Measurements from ENCODE around the gene CDK11B.

- TF ChIP-seq, protein P1, sequence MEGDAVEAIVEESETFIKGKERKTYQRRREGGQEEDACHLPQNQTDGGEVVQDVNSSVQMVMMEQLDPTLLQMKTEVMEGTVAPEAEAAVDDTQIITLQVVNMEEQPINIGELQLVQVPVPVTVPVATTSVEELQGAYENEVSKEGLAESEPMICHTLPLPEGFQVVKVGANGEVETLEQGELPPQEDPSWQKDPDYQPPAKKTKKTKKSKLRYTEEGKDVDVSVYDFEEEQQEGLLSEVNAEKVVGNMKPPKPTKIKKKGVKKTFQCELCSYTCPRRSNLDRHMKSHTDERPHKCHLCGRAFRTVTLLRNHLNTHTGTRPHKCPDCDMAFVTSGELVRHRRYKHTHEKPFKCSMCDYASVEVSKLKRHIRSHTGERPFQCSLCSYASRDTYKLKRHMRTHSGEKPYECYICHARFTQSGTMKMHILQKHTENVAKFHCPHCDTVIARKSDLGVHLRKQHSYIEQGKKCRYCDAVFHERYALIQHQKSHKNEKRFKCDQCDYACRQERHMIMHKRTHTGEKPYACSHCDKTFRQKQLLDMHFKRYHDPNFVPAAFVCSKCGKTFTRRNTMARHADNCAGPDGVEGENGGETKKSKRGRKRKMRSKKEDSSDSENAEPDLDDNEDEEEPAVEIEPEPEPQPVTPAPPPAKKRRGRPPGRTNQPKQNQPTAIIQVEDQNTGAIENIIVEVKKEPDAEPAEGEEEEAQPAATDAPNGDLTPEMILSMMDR (conservative IDR thresholded peaks at IDR 0.05): no peak
- TF ChIP-seq ZFX (IDR thresholded peaks at IDR 0.05): no peak
Observed at GRCh38 chr1:1628754-1629429, 29.9 kb downstream of the CDK11B start.

Data from C4-2B (cell line).